ENCODE measurements around the gene CRY2. TPM values are rescaled to one million over a fixed set of nuclear protein-coding genes. Genes with fewer than 3 reads are reported as not detected.

The CRY2 gene
- total and polyA plus RNA-seq, 12 donors: 16.8 to 131 (median 86.6) TPM

DNA sequence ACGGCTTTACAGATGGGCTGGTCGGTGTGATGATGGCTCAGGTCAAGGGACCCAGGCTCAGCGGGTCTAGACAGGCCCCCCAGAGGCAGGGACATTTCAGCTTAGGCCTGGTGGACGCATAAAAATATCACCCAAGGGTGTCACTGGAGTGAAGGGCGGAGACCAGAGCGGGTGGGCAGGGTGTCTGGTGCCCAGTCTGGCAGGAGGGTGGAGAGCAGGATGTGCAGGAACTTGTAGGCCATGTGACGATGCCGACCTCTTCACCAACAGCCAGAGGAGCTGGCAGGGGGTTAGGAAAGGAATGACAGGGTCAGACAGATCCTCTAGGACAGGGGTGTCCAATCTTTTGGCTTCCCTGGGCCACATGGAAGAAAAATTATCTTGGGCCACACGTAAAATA is 42.7 kb downstream of the CRY2 start:
- Histone ChIP-seq H3K4me3 (no peak overlapping the region), H3K27ac (no peak overlapping the region), H3K36me3 (no peaks in the 10 kb centered on the region), H3K4me1 (peaks cover 0 to 10% (median 6%) of the 10 kb centered on the region in 9 donors), H3K27me3 (peaks cover 0 to 13% (median 0%) of the 10 kb centered on the region in 7 donors), H3K9me3 (no peaks in the 10 kb centered on the region)
- intact Hi-C loops (cut with DNase I): loop anchor here in 1 of 10 donors (10.0 kb wide), 1 partner anchor 45 kb away; the partner anchor contains the start of gene CRY2
- 88 to 89% methylated on average over 9 of the region's 9 CpGs for whole genome bisulfite sequencing, 2 donors
- ATAC-seq (no peak), DNase-seq (no peak)
- TF ChIP-seq, protein P1, sequence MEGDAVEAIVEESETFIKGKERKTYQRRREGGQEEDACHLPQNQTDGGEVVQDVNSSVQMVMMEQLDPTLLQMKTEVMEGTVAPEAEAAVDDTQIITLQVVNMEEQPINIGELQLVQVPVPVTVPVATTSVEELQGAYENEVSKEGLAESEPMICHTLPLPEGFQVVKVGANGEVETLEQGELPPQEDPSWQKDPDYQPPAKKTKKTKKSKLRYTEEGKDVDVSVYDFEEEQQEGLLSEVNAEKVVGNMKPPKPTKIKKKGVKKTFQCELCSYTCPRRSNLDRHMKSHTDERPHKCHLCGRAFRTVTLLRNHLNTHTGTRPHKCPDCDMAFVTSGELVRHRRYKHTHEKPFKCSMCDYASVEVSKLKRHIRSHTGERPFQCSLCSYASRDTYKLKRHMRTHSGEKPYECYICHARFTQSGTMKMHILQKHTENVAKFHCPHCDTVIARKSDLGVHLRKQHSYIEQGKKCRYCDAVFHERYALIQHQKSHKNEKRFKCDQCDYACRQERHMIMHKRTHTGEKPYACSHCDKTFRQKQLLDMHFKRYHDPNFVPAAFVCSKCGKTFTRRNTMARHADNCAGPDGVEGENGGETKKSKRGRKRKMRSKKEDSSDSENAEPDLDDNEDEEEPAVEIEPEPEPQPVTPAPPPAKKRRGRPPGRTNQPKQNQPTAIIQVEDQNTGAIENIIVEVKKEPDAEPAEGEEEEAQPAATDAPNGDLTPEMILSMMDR (IDR thresholded peaks at IDR 0.05): no peak

DNA sequence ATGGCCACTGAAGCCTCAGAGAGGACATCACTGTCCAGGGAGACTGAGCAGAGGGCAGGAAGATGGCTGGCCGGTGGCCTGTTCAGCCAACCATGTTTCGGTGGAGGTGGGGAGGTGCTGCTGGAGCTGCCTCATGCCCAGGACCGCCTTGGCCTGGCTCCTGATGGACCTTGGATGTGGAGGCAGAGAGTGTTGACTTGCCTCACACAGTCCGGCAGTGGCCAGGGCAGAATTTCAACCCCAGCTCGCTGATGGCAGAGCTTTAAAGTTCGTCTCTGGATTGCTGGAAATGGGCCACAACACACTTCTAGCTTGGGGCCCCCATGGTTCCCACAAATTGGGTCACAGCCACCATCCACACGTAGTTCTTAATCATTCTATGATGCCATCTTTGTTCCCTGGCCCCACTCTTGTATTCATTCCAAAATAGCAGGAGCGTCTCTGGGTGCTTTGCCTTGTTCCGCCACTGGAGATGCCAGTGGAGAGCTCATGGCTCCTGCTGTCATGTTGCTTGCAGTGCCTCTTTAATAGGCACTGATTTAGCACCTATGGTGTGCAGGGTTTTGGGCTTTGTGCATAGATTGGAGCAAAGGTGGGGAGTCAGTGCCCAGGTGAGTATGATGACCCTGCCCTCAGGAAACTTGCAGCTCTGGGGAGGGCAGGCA is 43.7 kb downstream of the CRY2 start:
- DNase-seq: no peak
- no peaks in the 10 kb centered on the region for H3K9me3 ChIP-seq
- TF ChIP-seq, protein P1 (IDR thresholded peaks at IDR 0.05): no peak
- intact Hi-C loops (cut with DNase I): loop anchor here in 1 of 10 donors (10.0 kb wide), 1 partner anchor 46 kb away; the partner anchor contains the start of gene CRY2
- WGBS, 2 donors: 79 to 81% methylated on average over 9 of the region's 9 CpGs
- ATAC-seq: no peak
- no peak overlapping the region for H3K4me3 ChIP-seq
- H3K27ac ChIP-seq: no peak overlapping the region
- no peaks in the 10 kb centered on the region for H3K36me3 ChIP-seq
- peaks cover 0 to 13% (median 0%) of the 10 kb centered on the region in 7 donors for H3K27me3 ChIP-seq
- H3K4me1 ChIP-seq: peaks cover 0 to 2% (median 1%) of the 10 kb centered on the region in 9 donors

DNA sequence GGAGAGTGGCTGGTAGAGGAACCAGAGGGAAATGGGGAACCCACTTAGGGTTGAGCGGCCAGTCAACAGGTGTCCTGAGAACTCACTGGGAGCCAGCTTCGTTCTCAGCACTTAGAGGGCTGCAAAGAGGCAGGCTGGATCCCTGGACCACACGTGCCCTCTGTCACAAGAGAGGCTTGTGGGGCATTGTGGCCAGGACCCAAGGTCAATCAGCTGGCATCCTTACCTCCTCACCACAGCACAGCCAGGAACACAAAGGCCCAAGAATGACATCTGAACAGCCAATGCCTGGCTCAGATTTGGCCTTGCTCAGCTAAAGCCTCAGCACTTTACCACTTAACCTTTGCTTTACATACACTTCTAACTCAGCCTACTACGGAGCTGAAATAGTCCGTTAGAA is 45.6 kb downstream of the CRY2 start:
- whole genome bisulfite sequencing, 2 donors: 66 to 85% methylated on average over 5 of the region's 5 CpGs
- Histone ChIP-seq H3K27ac (no peak overlapping the region), H3K4me1 (no peaks in the 10 kb centered on the region), H3K4me3 (no peak overlapping the region), H3K9me3 (no peaks in the 10 kb centered on the region), H3K27me3 (peaks cover 0 to 21% (median 0%) of the 10 kb centered on the region in 7 donors), H3K36me3 (no peaks in the 10 kb centered on the region)
- intact Hi-C loops (cut with DNase I): loop anchor here in 1 of 10 donors (10.0 kb wide), 1 partner anchor 48 kb away; the partner anchor contains the start of gene CRY2
- TF ChIP-seq, protein P1 (IDR thresholded peaks at IDR 0.05): no peak
- DNase-seq (no peak), ATAC-seq (peak in 4 of 8 donors; percentile 19 to 64 (median 40))

DNA sequence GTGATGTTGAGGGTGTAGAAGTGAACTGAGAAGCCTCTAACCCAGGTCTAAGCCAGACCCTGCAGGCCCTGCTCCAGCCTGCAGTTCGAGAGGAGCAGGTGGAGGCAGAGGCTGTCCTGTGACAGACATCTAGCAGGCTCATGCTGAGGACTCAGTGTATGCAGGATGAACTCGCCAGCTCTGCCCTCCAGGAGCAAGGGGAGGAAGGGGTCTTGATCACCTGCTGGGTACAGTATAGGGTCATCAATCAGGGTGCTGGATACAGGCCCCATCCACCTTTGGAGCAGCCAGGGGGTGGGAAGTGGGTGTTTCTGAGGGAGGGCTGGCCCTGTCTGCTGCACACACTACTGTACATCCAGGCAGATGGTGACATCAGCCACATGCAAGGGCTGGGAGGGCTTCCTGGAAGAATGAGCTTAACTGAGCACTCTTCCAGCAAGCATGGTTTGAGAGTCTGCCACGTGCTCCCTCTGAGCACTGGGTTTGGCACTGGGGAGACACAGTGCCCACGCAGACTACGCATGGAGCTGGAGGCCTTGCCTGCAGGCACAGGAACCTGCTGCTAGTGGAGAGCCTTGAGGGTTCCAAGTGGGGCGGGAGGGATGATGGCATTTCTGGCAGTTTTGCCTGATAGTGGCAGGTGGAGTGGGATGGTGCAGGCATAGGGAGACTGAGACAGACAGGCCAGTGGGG is 47.4 kb downstream of the CRY2 start:
- TF ChIP-seq, protein P1 (IDR thresholded peaks at IDR 0.05): no peak
- no peak overlapping the region for H3K27ac ChIP-seq
- H3K36me3 ChIP-seq: no peaks in the 10 kb centered on the region
- ATAC-seq (no peak), DNase-seq (no peak)
- intact Hi-C loops (cut with DNase I): loop anchor here in 1 of 10 donors (10.0 kb wide), 1 partner anchor 50 kb away; the partner anchor contains the start of gene CRY2
- WGBS, 2 donors: 85 to 89% methylated on average over 6 of the region's 6 CpGs
- H3K9me3 ChIP-seq: no peaks in the 10 kb centered on the region
- peaks cover 0 to 40% (median 0%) of the 10 kb centered on the region in 7 donors for H3K27me3 ChIP-seq
- H3K4me1 ChIP-seq: peaks cover 5 to 17% (median 10%) of the 10 kb centered on the region in 9 donors
- no peak overlapping the region for H3K4me3 ChIP-seq

Measured in heart right ventricle (tissue), 16 donors.